Neutrophil (primary cell): ENCODE measurements around the gene SLC38A1.

Source experiments
- H3K27ac ChIP-seq: fragments of 200-600 bp; sonication (generic); 2 replicates; pipeline ENCODE4 v1.5.1; 2016; ENCODE audit warnings: mild to moderate bottlenecking, moderate library complexity
- H3K27me3 ChIP-seq: fragments of 200-600 bp; sonication (generic); 2 replicates; pipeline ENCODE4 v1.6.0; 2016; ENCODE audit warnings: mild to moderate bottlenecking
- H3K36me3 ChIP-seq: fragments of 200-600 bp; sonication (generic); 2 replicates; pipeline ENCODE4 v1.5.1; 2017
- H3K4me1 ChIP-seq, 2 experiments: fragments of 200-600 bp in 1 of 2; sonication (generic) in 1 of 2; 1 replicate in 1 of 2; 2 replicates in 1 of 2; pipeline versions ENCODE4 v1.5.1 to v1.6.1; 2013 to 2016; ENCODE audit warnings: low read depth in 1 of 2, low read length in 1 of 2, mild to moderate bottlenecking in 1 of 2, moderate library complexity in 1 of 2; ENCODE audit not compliant: control insufficient read depth in 1 of 2, insufficient read depth in 1 of 2
- H3K4me3 ChIP-seq, 2 experiments: fragments of 200-600 bp in 1 of 2; sonication (generic) in 1 of 2; 1 replicate in 1 of 2; 2 replicates in 1 of 2; pipeline ENCODE4 v1.5.1; 2013 to 2016; ENCODE audit warnings: low read depth in 1 of 2, low read length in 1 of 2, mild to moderate bottlenecking in 1 of 2, moderate library complexity in 1 of 2
- H3K9me3 ChIP-seq: fragments of 200-600 bp; sonication (generic); 2 replicates; pipeline ENCODE4 v1.5.1; 2016
- CTCF ChIP-seq: fragments of 200-600 bp; sonication (generic); IDR thresholded peaks from 2 replicates; pipeline ENCODE4 v1.5.1; 2016; ENCODE audit warnings: antibody characterized with exemption

Gene SLC38A1

GRCh38 chr12:46221255-46222128 lies 47.4 kb downstream of the SLC38A1 start:
- H3K27ac ChIP-seq, result peak overlapping the region; percentile 59
- no peaks in the 10 kb centered on the region for H3K36me3 ChIP-seq

GRCh38 chr12:46219877-46220655 lies 48.8 kb downstream of the SLC38A1 start:
- H3K9me3 ChIP-seq, result no peaks in the 10 kb centered on the region
- H3K36me3 ChIP-seq, result no peaks in the 10 kb centered on the region
- no peak for TF ChIP-seq CTCF
- H3K4me1 ChIP-seq, result peaks cover 95 to 96% of the 10 kb centered on the region in 2 experiments
- H3K27me3 ChIP-seq, result no peaks in the 10 kb centered on the region
- peak overlapping the region; percentile 43 for H3K27ac ChIP-seq
- peak overlapping the region in 1 of 2 experiments; percentile 9 for H3K4me3 ChIP-seq

More at GRCh38 chr12:46221255-46222128, 47.4 kb downstream of the SLC38A1 start:
- no peaks in the 10 kb centered on the region for H3K9me3 ChIP-seq
- TF ChIP-seq CTCF, result no peak
- H3K4me1 ChIP-seq, result peaks cover 82 to 85% of the 10 kb centered on the region in 2 experiments
- no peak overlapping the region for H3K4me3 ChIP-seq
- H3K27me3 ChIP-seq, result no peaks in the 10 kb centered on the region

- no peaks in the 10 kb centered on the region for H3K36me3 ChIP-seq
- peaks cover 98% of the 10 kb centered on the region in 2 experiments for H3K4me1 ChIP-seq
- no peaks in the 10 kb centered on the region for H3K9me3 ChIP-seq
- no peak for TF ChIP-seq CTCF
- H3K4me3 ChIP-seq, result peak overlapping the region in 1 of 2 experiments; percentile 9
- peak overlapping the region; percentile 43 for H3K27ac ChIP-seq
- no peaks in the 10 kb centered on the region for H3K27me3 ChIP-seq
These were observed 49.5 kb downstream of the SLC38A1 start for GRCh38 chr12:46219132-46219876.

GRCh38 chr12:46218322-46219095 lies 50.3 kb downstream of the SLC38A1 start:
- Histone ChIP-seq H3K9me3 (no peaks in the 10 kb centered on the region), H3K4me1 (peaks cover 90% of the 10 kb centered on the region in 2 experiments), H3K36me3 (no peaks in the 10 kb centered on the region), H3K27me3 (no peaks in the 10 kb centered on the region), H3K27ac (peak overlapping the region; percentile 82), H3K4me3 (peak overlapping the region in 1 of 2 experiments; percentile 45)
- TF ChIP-seq CTCF, result no peak
